ENCODE results near the gene ANAPC2.
A peak's percentile ranks its signal among the peaks of the same experiment; 100 is the strongest.

Gene ANAPC2

DNA sequence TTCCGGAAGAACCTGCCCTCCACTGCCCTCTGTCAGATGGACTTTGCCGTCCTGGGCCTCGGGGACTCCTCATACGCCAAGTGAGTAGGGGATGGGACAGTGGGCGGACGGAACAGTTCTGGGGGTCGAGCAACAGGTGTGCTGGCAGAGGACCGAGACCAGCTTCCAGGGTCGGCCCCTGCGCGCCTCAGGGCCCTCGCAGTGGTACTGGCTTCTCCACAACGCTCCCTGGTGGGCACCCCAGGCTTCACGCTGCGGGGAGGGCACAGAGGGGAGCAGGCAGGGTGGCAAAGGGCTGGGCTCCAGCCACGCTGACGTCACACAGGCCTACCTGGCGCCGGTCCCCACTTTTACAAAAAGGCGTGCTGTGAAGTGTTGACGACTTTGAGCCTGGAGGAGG is 24.2 kb upstream of the ANAPC2 start:
- H3K27me3 ChIP-seq (replicated peaks; ENCODE audit: insufficient read depth, low read length): no peaks in the 10 kb centered on the region
- H3K4me1 ChIP-seq (ENCODE audit: low read length): no peaks in the 10 kb centered on the region
- H3K79me2 ChIP-seq (ENCODE audit: low read length): peaks cover 1% of the 10 kb centered on the region; the same call in 1 of the 2 replicates
- no peaks in the 10 kb centered on the region for H3K9me2 ChIP-seq (replicated peaks; ENCODE audit: insufficient read depth, low read length)
- H4K20me1 ChIP-seq (ENCODE audit: insufficient read depth, low read length): no peaks in the 10 kb centered on the region
- no peak overlapping the region for H3K27ac ChIP-seq (ENCODE audit: low read length)
- H3K36me3 ChIP-seq (replicated peaks; ENCODE audit: insufficient read depth, low read length): no peaks in the 10 kb centered on the region
- no peak overlapping the region for H2AFZ ChIP-seq (ENCODE audit: low read length)
- H3K4me3 ChIP-seq (ENCODE audit: low read length): no peak overlapping the region
- no peak overlapping the region for H3K9ac ChIP-seq (ENCODE audit: low read length)
- no peaks in the 10 kb centered on the region for H3K9me3 ChIP-seq (replicated peaks; ENCODE audit: insufficient read depth, low read length)
- no peaks in the 10 kb centered on the region for H3F3A ChIP-seq (ENCODE audit: insufficient read depth, low read length)
- DNase-seq: no peak
- H3K4me2 ChIP-seq (ENCODE audit: low read depth, low read length): no peak overlapping the region
- TF ChIP-seq, protein P1, sequence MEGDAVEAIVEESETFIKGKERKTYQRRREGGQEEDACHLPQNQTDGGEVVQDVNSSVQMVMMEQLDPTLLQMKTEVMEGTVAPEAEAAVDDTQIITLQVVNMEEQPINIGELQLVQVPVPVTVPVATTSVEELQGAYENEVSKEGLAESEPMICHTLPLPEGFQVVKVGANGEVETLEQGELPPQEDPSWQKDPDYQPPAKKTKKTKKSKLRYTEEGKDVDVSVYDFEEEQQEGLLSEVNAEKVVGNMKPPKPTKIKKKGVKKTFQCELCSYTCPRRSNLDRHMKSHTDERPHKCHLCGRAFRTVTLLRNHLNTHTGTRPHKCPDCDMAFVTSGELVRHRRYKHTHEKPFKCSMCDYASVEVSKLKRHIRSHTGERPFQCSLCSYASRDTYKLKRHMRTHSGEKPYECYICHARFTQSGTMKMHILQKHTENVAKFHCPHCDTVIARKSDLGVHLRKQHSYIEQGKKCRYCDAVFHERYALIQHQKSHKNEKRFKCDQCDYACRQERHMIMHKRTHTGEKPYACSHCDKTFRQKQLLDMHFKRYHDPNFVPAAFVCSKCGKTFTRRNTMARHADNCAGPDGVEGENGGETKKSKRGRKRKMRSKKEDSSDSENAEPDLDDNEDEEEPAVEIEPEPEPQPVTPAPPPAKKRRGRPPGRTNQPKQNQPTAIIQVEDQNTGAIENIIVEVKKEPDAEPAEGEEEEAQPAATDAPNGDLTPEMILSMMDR (IDR thresholded peaks at IDR 0.05; ENCODE audit: low read length): no peak
- TF ChIP-seq EZH2 (optimal IDR thresholded peaks at IDR 0.05; ENCODE audit: low read depth, low read length) (no peak), EZH2phosphoT487 (IDR thresholded peaks at IDR 0.05; ENCODE audit: low read length) (no peak)

DNA sequence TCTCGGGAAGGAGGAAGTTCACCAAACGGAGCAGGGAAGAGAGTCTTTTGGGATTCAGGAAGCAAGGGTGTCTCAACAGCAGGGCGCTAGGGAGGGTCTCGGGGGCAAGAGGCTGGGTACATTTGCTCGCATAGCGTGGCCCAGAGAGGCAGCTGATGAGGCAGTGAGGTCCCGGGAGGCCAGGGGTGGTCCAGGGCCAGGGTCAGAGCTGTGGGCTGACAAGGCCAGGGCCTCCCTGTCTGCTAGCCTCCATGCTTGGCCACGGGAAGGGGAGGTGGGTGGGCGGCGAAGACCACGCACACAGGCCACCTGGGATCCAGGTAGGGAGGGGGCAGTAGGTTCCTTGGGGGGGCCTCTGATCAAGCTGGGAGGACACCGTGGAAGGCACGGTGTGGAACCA is 23.2 kb upstream of the ANAPC2 start:
- H3F3A ChIP-seq (ENCODE audit: insufficient read depth, low read length): no peaks in the 10 kb centered on the region
- H3K4me2 ChIP-seq (ENCODE audit: low read depth, low read length): no peak overlapping the region
- H2AFZ ChIP-seq (ENCODE audit: low read length): no peak overlapping the region
- no peaks in the 10 kb centered on the region for H3K9me3 ChIP-seq (replicated peaks; ENCODE audit: insufficient read depth, low read length)
- H3K4me1 ChIP-seq (ENCODE audit: low read length): peaks cover 5% of the 10 kb centered on the region
- H3K9me2 ChIP-seq (replicated peaks; ENCODE audit: insufficient read depth, low read length): no peaks in the 10 kb centered on the region
- no peak overlapping the region for H3K4me3 ChIP-seq (ENCODE audit: low read length)
- DNase-seq: no peak
- no peak for TF ChIP-seq EZH2phosphoT487 (IDR thresholded peaks at IDR 0.05; ENCODE audit: low read length)
- no peak for TF ChIP-seq EZH2 (optimal IDR thresholded peaks at IDR 0.05; ENCODE audit: low read depth, low read length)
- TF ChIP-seq, protein P1 (IDR thresholded peaks at IDR 0.05; ENCODE audit: low read length): no peak
- H3K27me3 ChIP-seq (replicated peaks; ENCODE audit: insufficient read depth, low read length): no peaks in the 10 kb centered on the region
- peaks cover 11% of the 10 kb centered on the region for H3K79me2 ChIP-seq (ENCODE audit: low read length)
- no peak overlapping the region for H3K9ac ChIP-seq (ENCODE audit: low read length)
- H4K20me1 ChIP-seq (ENCODE audit: insufficient read depth, low read length): no peaks in the 10 kb centered on the region
- no peak overlapping the region for H3K27ac ChIP-seq (ENCODE audit: low read length)
- no peaks in the 10 kb centered on the region for H3K36me3 ChIP-seq (replicated peaks; ENCODE audit: insufficient read depth, low read length)

DNA sequence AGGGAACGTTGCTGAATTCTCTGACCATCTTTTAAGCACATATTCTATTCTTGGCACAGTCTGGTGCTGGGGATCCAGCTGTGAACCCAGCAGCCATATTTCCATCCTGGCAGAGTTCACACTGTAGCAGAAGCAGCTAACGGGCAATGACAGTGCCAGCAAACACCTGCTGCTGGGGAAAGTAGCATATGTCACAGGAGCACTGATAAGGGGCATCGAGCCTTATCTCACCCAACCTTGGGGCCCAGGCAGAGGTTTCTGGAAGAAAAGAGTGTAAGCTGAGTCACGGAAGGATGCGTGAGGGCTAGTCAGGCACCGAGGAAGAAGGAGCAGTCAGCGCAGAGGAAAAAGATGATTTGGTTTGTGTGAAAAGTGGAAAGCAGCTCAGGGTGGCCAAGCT is 18.2 kb upstream of the ANAPC2 start:
- Histone ChIP-seq H3K9me2 (replicated peaks; ENCODE audit: insufficient read depth, low read length) (no peaks in the 10 kb centered on the region), H3K4me3 (ENCODE audit: low read length) (peak overlapping the region; percentile 90), H3K9ac (ENCODE audit: low read length) (peak overlapping the region; percentile 95), H3K36me3 (replicated peaks; ENCODE audit: insufficient read depth, low read length) (no peaks in the 10 kb centered on the region), H3K27me3 (replicated peaks; ENCODE audit: insufficient read depth, low read length) (no peaks in the 10 kb centered on the region), H2AFZ (ENCODE audit: low read length) (no peak overlapping the region), H4K20me1 (ENCODE audit: insufficient read depth, low read length) (no peaks in the 10 kb centered on the region), H3K4me1 (ENCODE audit: low read length) (peaks cover 20% of the 10 kb centered on the region), H3K9me3 (replicated peaks; ENCODE audit: insufficient read depth, low read length) (no peaks in the 10 kb centered on the region), H3K27ac (ENCODE audit: low read length) (no peak overlapping the region), H3K79me2 (ENCODE audit: low read length) (peaks cover 48% of the 10 kb centered on the region), H3F3A (ENCODE audit: insufficient read depth, low read length) (peaks cover 7% of the 10 kb centered on the region; the same call in 1 of the 2 replicates), H3K4me2 (ENCODE audit: low read depth, low read length) (peak overlapping the region; percentile 98)
- TF ChIP-seq, protein P1 (IDR thresholded peaks at IDR 0.05; ENCODE audit: low read length): no peak
- TF ChIP-seq EZH2 (optimal IDR thresholded peaks at IDR 0.05; ENCODE audit: low read depth, low read length) (no peak), EZH2phosphoT487 (IDR thresholded peaks at IDR 0.05; ENCODE audit: low read length) (no peak)
- no peak for DNase-seq

Measured in MM.1S (cell line).